ENCODE measurements around the gene PHF10. TPM values are rescaled to one million over a fixed set of nuclear protein-coding genes. Genes with fewer than 3 reads are reported as not detected.
"Not testable (repeated sequence)": the region's sequence is repeated elsewhere in the genome, so short reads cannot be mapped to it uniquely, and the experiment has no call there.

PHF10 gene
- total RNA-seq, 1 experiment from 2014 or later = 20.1 TPM

DNA sequence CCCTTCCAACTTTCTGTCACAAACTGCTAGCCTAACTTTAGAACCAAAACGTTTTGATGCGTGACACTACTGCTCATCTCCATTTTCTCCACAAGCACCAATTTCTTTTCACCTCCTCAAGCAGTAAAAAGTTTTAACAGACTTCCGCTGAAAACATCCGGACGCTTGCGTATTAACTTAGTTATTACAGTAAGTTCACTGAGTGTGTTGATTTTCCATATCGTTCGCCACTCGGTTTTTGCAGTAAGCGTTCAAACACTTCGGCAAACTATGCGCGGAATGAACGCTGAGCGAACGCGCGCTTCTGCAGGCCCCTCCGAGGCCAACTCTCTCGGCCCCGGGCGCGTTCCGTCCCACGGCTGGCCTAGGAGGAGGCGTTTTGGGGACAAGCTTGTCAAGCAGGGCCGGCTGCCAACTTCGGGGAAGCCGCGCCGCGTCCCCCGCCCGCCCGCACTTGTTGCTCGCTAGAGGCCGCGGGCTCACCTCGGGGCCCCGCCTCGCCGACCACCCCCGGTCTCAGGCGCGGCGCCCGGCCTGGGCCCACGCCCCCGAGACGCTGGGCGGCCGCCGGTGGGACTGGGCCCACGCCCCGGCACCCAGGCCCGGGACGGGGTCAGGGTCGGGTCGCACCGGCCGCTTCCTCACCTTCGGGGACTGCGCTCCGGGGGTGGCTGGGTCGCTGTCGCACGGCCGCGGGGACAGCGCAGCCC, 945 bp downstream of the PHF10 start:
- DNase-seq (ENCODE audit: low spot score) = peak; percentile 63

DNA sequence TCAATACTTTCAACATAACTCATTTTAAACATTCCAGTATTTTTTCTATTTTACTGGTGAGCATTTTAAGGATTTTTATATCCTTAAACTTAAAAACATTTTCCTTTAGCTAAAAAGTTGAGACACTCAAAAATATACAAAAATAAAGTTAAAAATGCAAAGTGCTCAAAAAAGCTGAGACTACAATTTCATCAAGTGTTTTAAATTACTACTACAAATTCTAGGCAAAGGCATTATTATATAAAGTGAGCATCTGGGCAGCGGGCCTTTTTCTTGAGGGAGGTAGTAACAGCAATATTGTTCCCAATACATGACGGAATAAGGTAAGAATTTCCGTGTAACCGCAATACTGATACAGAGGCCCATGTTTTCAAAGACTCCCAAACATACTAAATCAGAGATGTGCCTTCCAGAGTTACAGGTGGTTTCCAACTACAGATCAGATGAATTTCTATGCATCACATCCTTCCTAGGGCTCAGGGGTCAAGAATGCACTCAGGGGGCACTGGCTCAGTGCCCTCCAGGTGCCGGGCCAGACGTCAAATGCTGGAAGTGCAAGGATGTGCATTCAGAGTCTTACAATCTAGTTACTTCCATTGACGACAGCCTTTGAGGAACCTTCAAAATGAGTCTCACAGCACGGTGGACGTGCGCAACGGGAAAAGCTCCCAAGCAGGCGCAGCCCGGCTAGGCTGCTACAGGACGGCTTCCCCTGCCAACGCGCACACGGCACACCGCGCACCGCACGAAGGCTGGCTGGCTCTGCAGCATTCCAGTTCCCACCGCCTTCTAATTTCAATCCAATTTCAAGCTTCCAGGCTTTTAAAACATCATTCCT, 1.7 kb downstream of the PHF10 start:
- peak; percentile 70 for DNase-seq (ENCODE audit: low spot score)

DNA sequence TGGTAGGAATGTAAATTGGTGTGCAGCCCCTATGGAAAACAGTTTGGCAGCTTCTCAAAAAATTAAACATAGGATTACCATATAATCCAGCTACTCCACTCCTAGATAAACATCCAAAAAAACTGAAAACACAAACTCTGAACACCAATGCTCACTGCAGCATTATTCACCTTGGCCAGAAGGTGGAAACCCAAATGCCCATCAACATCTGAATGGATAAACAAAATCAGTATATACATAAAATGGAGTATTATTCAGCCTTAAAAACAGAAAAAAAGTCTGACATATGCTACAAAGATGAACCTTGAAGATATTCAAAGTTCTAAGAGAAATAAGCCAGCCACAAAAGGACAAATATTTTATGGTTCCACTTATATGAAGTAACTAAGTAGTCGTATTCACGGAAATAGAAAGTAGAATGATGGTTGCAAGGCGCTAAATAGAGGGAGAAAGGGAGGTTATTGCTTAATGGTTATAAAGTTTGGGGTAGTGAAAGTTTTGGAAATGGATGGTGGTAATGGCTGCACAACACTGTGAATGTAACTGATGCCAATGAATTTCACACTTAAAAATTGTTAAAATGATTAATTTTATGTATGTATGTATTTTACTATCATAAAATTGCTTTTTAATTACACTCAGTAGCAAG, 4.0 kb downstream of the PHF10 start:
- no peak for DNase-seq (ENCODE audit: low spot score)

DNA sequence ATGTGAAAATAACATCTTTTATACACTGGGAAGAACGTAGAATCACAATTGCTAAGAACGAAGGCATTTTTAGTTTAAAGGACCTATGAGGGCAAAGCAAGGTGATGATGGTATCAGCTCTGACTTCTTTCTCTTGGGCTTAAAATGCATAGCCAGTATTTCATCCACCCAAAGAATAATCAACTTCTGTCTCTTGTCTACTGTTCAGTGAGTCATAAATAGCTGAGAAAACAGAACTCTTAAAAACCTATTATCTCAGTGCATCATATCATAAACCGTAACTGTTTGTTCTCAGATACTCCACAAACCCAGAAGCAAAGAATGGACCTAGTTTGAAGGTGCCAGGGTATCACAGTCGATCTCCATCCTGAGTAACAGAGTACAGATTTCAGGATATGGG, 5.2 kb downstream of the PHF10 start:
- DNase-seq (ENCODE audit: low spot score) = no peak

DNA sequence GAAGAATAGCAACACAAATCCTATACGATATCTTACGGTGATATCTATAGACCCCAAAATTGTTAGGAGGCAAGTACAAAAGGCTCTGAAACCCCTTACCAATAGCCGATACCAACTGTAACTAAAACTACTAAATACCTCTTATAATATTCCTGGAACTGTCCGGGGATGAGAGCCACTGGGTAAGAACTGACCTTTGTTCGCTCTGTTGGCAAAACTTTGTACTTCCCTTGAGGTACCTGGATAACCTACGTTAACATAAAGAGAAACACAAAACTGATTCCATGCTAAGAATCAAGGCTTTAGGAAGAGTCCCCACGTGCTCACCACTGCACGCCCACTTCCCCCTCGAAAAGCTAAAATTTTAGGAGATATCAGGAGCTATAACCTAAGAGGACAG, 9.7 kb downstream of the PHF10 start:
- no peak for DNase-seq (ENCODE audit: low spot score)

DNA sequence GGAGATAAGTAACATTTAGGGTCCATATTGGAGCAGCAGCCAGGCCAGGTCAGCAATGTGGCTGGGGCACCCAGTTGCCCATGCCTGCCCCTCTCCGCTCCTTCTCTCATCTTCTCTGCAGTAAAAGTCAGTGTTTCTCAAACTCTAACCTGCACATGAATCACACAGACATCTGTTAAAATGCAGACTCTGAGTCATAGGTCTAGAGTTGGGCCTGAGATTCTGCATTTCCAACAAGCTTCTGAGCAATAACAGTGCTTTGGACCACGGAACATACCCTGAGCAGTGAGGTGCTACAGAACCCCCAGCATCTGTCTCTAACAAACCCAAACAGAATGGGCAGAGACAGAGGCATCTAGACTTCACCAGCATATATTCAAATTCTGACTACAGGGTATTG, 10.1 kb downstream of the PHF10 start:
- DNase-seq (ENCODE audit: low spot score) = no peak

DNA sequence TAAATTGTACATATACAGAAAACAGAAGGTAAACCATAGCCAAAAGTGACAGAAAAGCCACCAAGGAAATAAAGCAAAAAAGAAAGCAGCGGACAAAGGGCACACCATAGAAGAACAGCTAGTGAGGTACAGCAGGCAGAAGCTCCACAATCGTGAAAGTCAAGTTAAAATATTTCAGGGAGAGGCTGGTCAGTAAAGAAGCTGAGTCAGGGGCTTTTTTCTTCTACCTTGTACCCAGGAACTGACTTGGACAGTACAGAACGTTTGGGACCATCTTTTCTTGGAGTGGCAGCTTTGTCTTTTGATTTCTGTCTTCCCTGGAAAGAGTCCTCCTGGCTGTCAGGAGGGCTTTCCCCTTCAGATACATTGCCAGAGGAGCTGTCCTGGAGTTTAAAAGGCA, 14.3 kb downstream of the PHF10 start:
- no peak for DNase-seq (ENCODE audit: low spot score)

DNA sequence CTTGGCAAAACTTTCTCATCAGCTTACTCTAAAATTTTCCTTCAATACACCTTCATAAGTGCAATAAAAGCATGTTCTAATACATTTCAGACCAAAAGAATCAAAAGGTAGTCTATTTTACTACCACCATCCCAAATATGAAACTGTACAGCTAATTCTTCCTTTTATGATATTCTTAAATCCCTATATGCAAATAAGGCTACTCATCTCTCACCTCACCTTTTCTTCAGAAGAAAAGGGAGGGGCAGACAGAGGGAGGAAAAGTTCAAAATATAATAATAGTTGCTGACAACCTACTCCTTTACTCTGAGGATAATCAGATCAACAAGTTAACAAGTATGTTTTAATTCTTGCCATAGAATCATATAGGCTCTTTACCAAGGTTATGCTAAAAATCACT, 15.0 kb downstream of the PHF10 start:
- DNase-seq (ENCODE audit: low spot score) = no peak

DNA sequence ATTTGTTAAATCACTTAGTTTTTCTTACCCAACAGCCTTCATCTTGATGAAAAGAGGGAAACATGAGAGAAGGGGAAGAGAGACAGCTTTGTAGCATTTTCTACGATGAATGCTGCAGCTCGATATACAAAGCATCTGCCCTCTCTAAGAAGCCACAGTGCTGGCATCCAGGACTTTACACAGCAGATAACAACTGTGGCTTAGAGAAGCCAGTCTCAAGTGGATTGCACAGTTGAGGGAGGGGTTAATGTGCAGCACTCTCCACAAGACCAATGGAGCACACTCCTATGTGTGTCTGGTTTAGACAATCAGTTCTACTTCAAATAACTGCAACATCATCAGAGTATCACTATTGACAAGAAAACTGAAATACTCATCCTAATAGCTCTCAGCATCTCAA, 16.5 kb downstream of the PHF10 start:
- DNase-seq (ENCODE audit: low spot score) = no peak

DNA sequence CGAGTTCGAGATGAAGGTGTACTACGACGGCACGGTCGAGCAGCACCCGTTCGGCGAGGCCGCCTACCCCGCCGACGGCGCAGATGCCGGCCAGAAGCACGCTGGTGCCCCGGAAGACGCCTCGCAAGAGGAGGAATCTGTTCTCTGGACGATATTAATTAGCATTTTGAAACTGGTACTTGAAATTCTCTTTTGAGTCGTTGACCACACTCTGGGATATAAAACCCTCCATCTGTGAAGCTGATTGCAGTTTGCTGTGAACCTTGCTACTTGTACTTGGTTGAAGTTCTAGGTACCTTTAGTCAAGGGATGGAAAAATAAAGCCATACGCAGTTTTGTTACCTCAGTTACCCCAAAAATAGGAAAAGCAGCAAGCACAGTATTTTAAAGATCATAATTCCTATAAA, 21.5 kb downstream of the PHF10 start:
- DNase-seq (ENCODE audit: low spot score) = peak; percentile 60

DNA sequence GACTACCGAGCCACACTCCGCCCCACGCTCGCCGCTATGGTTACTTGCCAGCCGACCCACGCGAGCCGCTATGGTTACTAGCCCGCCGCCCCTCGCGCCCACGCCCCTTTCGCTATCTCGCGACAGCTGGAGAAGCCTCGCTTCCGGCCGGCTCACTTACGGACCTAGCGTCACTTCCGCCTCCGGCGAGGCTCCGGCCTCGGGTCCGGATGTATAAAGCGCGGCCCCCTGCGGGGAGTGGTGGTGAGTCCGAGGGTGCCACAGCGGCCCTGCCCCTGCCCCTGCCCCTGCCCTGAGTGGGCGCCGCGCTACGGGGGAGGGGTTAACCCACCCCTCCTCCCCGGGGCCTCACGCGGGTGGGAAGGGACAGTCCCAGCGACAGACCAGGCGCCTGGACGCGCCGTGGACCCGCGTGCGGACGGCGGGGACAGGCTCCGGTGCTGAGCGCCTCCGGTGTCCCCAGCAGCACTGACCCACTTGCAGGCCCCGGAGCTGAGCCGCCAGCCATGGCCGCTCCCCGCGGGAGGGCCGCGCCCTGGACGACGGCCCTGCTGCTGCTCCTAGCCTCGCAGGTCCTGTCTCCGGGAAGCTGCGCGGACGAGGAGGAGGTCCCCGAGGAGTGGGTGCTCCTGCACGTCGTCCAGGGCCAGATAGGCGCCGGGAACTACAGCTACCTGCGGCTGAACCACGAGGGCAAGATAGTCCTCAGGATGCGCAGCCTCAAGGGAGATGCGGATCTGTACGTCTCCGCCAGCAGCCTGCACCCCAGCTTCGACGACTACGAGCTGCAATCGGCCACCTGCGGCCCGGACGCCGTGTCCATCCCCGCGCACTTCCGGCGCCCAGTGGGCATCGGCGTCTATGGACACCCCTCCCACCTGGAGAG, 22.1 kb downstream of the PHF10 start, which contains the start of the genes C6orf120 and WDR27:
Gene C6orf120 (plus strand): TSS at position 173 of the 886 bp plus-strand sequence. CDS start 334 bp downstream, at position 507.
Gene WDR27 (minus strand): TSS at position 76 of the 886 bp plus-strand sequence. CDS start 13,024 bp downstream, outside the sequence.
- DNase-seq (ENCODE audit: low spot score) = peak; percentile 96

DNA sequence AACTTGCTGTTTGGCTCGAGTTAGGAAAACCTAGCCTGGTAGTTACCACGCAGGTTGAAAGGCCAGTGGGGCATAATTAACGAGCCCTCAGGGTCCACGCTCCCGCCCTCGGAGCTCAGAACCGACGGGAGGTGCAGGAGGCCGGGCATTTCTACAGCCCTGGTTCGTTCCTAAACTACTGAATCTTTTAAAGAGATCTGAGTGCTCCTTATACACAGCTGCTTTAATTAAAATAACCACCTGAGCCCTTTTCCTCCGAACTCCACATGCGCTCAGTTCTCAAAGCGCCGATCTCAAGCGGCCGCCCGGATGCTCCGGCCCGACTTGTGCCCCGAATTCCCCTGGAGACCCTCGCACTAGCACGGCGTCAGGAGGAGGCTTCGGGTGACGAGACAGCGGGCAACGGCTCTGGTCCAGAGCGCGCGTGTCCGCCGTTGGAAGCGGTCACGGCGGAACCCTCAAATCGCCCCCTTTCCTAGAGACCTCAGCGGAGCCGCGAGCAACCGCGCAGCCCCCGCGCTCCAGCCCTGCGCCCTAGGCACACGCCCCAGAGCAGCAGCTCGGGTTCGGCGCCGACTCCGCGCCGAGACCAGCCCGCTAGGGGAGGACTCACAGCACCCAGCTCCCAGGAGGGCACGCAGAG, 22.9 kb downstream of the PHF10 start:
- DNase-seq (ENCODE audit: low spot score) = peak; percentile 50

DNA sequence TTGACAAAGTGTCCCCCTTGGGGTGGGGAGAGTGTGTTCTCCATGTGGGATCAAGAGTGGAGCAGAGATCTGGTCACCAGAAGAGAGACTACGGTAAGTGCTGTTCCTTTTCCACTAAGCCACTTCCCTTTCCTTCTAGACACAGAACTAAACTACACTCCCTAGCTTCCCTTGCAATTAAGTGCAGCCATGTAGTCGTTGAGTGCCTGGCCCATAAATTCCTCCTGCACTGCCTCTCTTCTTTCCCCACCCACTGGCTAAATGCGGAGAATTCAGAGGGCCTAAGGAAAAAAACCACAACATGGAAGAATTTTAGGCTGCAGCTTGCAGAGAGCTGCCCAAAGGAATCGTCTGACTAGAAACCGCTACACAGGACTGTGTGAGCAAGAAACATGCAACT, 24.0 kb downstream of the PHF10 start:
- peak; percentile 39 for DNase-seq (ENCODE audit: low spot score)

DNA sequence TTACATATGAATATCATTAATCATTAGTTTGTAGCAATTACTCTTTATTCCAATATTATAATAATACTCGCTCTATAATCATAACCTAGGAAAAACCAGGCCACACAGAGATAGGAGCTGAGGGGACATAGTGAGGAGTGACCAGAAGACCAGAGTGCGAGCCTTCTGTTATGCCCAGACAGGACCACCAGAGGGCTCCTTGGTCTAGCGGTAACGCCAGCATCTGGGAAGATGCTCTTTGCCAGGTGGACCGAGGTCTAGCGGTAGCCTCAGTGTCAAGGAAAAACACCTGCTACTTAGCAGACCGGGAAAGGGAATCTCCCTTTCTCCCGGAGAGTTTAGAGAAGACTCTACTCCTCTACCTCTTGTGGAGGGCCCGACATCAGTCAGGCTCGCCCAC, 27.2 kb downstream of the PHF10 start:
- DNase-seq (ENCODE audit: low spot score) = not testable (repeated sequence)

DNA sequence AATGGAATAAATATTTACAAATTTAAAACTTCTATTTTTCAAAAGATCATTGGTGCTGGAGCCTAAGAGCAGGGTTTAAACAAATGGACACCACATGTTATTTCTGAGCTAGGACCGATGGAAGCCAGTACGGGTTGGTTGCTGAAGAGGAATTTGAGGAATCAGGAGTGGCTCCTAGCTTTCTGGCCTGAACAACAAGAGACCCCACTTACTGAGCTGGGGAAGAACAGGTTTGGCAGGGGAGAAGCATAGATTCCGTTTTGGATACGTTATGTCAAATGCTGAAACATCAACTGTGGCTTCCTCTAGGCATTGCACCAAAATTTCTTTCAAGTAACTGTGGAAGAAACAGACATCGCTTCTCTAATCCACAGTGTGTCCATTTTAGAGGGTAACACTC, 29.2 kb downstream of the PHF10 start:
- no peak for DNase-seq (ENCODE audit: low spot score)

DNA sequence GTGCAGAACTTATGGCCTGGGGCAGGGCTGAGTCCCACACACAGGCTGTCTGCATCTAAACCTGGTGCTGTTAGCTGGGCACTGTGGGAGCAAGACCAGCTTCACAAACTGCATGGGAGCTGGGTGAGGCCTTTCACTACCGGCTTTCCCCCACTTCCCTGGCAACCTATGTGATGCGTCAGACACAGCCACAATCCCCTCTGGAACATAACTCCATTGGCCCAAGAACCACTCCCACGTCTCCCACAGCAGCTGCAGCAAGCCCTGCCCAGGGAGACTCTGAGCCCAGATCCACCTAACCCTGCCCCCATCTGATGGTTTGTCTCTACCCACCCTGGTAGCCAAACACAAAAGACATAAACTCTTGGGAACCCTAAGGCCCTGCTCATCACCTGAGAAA, 31.8 kb downstream of the PHF10 start:
- DNase-seq (ENCODE audit: low spot score) = no peak

DNA sequence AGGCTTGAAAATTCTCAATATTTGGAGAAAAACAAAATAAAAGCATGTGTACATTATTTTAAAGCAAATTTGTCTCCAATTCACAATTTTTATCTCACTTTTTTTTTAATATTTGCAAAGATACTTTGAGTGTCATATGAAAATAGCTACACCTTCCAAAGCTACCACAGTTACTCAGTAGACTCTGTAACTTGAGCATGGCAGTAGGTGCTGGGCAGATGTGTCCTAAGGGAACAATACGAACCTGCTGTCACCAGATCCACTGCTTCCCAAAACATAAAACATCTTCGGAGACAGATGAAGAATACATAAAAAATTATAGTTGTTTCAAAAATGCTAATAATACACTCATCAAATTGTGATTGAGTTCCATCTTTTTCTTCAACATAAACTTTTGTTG, 33.0 kb downstream of the PHF10 start:
- DNase-seq (ENCODE audit: low spot score) = no peak

DNA sequence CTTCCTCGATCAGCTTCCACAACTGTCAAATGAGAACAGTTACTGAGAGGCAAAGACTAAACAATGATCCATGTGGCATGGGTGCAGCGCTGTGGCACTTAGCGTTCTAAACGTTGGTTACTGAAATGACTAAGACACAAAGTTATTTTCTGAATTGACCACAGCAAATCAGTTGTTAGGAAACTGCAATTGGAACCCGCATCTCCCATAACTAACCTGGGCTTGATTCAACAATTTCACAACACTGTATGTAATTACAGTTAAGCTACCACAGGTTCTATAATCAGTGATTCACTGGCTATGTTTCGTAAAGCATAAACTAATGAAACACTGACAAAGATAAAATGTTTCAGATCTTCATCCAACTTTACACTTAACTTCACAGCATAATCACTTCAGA, 35.0 kb downstream of the PHF10 start:
- no peak for DNase-seq (ENCODE audit: low spot score)

DNA sequence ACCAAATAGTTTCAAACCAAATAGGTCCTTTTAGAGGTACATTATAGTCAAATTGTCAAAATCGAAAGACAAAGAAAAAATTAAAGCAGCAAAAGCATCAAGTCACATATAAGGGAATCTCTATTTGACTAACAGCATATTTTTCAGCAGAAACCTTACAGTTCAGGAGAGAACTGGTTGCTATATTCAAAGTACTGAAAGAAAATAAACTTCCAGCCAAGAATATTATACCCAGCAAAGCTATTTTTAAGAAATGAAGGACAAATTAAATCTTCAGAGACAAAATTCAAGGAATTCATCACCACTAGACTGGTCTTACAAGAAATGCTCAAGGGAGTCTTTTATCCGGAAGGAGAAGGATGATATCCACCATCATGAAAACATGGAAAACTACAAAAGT, 38.4 kb downstream of the PHF10 start:
- no peak for DNase-seq (ENCODE audit: low spot score)

DNA sequence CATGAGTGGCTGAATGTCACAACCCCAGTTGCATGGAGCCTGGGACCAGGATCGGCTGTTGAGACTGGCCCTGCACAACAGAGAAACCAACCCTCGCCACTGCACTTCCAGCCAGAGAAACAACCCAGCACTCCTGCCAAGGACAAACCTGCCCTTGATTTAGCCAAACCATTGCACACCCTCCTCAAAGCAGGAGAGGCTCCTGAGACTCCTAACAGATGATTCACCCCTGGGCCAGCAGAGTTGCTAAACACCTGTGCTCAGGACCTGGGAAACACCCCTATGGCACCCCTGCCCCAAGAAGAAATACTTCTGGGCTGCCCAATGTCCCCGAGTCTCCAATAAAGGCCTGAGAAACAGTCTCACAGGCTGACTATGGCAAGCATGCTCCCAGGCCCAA, 40.2 kb downstream of the PHF10 start:
- DNase-seq (ENCODE audit: low spot score) = no peak

DNA sequence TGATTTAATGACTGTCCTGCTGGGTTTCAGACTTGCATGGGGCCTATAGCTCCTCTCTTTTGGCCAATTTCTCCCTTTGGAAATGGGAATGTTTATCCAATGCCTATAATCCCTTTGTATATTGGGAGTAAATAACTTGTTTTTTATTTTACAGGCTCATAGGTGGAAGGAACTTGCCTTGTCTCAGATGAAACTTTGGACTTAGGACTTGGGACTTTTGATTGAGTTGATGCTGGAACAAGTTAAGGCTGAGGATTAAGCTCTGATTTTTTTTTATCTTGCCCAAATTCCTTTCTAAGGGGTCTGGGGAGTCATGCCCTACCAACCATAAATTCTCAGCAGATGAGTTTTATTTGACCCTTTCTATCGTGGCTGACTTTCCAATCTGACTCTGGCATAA, 46.0 kb downstream of the PHF10 start:
- DNase-seq (ENCODE audit: low spot score) = no peak
